T-cell (primary cell): Measurements from ENCODE around the gene MAGEA9B. TPM values are rescaled to one million over a fixed set of nuclear protein-coding genes. Genes with fewer than 3 reads are reported as not detected.
"Not testable (repeated sequence)": the region's sequence is repeated elsewhere in the genome, so short reads cannot be mapped to it uniquely, and the experiment has no call there.

Experiments used
- ATAC-seq, 4 experiments: fragments of 200-7000 bp in 3 of 4; fragments of 150-1000 bp in 1 of 4; cut with Tn5 transposase; replicated peaks in 1 of 4; 1 replicate in 3 of 4; 2 replicates in 1 of 4; pipeline ENCODE4 v1.10.0; 2021; ENCODE audit warnings: moderate library complexity in 3 of 4, mild to moderate bottlenecking in 2 of 4, moderate number of reproducible peaks in 1 of 4
- CTCF ChIA-PET, 2 donors: fragments of 300-600 bp; sonication (Branson Sonifier 250); formaldehyde crosslinking; loops; one replicate each; lab custom pipeline; 2022; ENCODE audit warnings: antibody characterized with exemption in 2 of 2; lab: Charles Lee
- POLR2A ChIA-PET, 2 donors: fragments of 300-600 bp; sonication (Branson Sonifier 250); formaldehyde crosslinking; loops; one replicate each; lab custom pipeline; 2022; ENCODE audit warnings: antibody characterized with exemption in 2 of 2; lab: Charles Lee
- DNase-seq, 35 experiments: peaks; one replicate each; pipeline versions ENCODE4 v3.0.0 to v3.0.0-alpha.2; 2013 to 2023
- H3K27ac ChIP-seq: one replicate; pipeline ENCODE4 v1.5.1; 2013; ENCODE audit warnings: low read length
- H3K27me3 ChIP-seq, 2 experiments: replicated peaks in 1 of 2; 1 replicate in 1 of 2; 2 replicates in 1 of 2; pipeline versions ENCODE4 v1.6.1 to v1.7.0; 2013; ENCODE audit warnings: low read length in 1 of 2, mixed read lengths in 1 of 2; ENCODE audit not compliant: control insufficient read depth in 2 of 2, insufficient read depth in 2 of 2; ENCODE audit errors: extremely low read depth in 1 of 2
- H3K36me3 ChIP-seq, 2 donors: 1 replicate in 1 of 2; 2 replicates in 1 of 2; pipeline versions ENCODE4 v1.6.1 to v1.7.0; 2013; ENCODE audit warnings: low read length in 1 of 2; ENCODE audit not compliant: control insufficient read depth in 2 of 2, insufficient read depth in 1 of 2; ENCODE audit errors: extremely low read depth in 1 of 2
- H3K4me1 ChIP-seq, 2 experiments: 1 replicate in 1 of 2; 2 replicates in 1 of 2; pipeline versions ENCODE4 v1.6.1 to v1.7.0; 2013; ENCODE audit warnings: low read length in 2 of 2, mixed read lengths in 1 of 2; ENCODE audit not compliant: insufficient read depth in 2 of 2, control insufficient read depth in 1 of 2; ENCODE audit errors: extremely low read depth in 1 of 2
- H3K4me3 ChIP-seq, 2 donors: 1 replicate in 1 of 2; 2 replicates in 1 of 2; pipeline versions ENCODE4 v1.5.1 to v1.7.0; 2013; ENCODE audit warnings: mild to moderate bottlenecking in 2 of 2, low read length in 1 of 2, moderate library complexity in 1 of 2; ENCODE audit not compliant: control insufficient read depth in 1 of 2; ENCODE audit errors: extremely low read depth in 1 of 2
- H3K9me3 ChIP-seq: 2 replicates; pipeline ENCODE4 v1.7.0; 2013
- H3K27ac Mint-ChIP-seq, 2 donors: one replicate each; pipeline ENCODE4 v1.8.0; 2020 to 2021; ENCODE audit warnings: mild to moderate bottlenecking in 2 of 2, mixed read lengths in 2 of 2
- H3K27me3 Mint-ChIP-seq, 2 donors: one replicate each; pipeline ENCODE4 v1.8.0; 2021 to 2022; ENCODE audit warnings: mixed read lengths in 2 of 2
- H3K36me3 Mint-ChIP-seq: one replicate; pipeline ENCODE4 v1.8.0; 2021; ENCODE audit warnings: mixed read lengths
- H3K4me1 Mint-ChIP-seq, 3 donors: one replicate each; pipeline ENCODE4 v1.8.0; 2020 to 2022; ENCODE audit warnings: mixed read lengths in 3 of 3, mild to moderate bottlenecking in 1 of 3
- H3K4me3 Mint-ChIP-seq, 3 donors: one replicate each; pipeline ENCODE4 v1.8.0; 2020 to 2022; ENCODE audit warnings: mild to moderate bottlenecking in 3 of 3, mixed read lengths in 3 of 3, moderate library complexity in 3 of 3
- H3K9me3 Mint-ChIP-seq, 3 donors: one replicate each; pipeline ENCODE4 v1.8.0; 2020 to 2022; ENCODE audit warnings: mixed read lengths in 3 of 3
- WGBS: methylation state at CpG from one replicate; pipeline ENCODE4 v1.1.5; 2013; ENCODE audit warnings: missing lambda C conversion rate; ENCODE audit not compliant: insufficient coverage; 5-methylcytosine and 5-hydroxymethylcytosine counted together
- total RNA-seq, 35 experiments: library from RNA in 6 of 35; stranded (reverse) in 6 of 35; fragments of 120-200 nt in 1 of 35; gene quantifications; one replicate each; pipeline versions ENCODE4 v1.2.1 to v1.2.4 and lab custom pipeline; 2013 to 2026

Gene MAGEA9B
- total RNA-seq, 5 donors from 2014 or later (not counting 1 experiment from before 2014, with no cell fraction given) = not detected

DNA sequence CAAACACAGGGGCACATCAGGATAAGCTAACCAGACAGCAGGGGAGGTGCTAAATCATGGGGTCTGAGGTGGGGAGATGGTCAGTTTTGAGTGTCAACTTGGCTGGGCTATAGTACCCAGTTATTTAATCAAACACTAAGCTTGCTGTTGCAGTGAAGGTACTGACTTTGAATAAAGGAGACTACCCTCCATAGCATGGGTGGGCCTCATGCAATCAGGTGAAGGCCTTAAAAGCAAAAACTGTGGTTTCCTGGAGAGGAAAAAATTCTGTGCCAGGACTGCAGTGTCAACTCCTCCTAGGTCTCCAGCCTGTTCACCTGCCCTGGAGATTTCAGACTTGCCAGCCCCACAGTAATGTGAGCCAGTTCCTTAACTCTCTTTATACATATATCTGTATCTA, 20.4 kb upstream of the MAGEA9B start:
- Histone ChIP-seq H3K36me3 (peaks cover 0 to 14% of the 10 kb centered on the region in 2 donors), H3K4me1 (no peaks in the 10 kb centered on the region), H3K9me3 (no peaks in the 10 kb centered on the region), H3K4me3 (no peak overlapping the region), H3K27me3 (no peaks in the 10 kb centered on the region), H3K27ac (no peak overlapping the region)
- Mint-ChIP-seq H3K4me1 (peaks cover 0 to 9% (median 0%) of the 10 kb centered on the region in 3 donors), H3K27me3 (peaks cover 0 to 11% of the 10 kb centered on the region in 2 donors), H3K27ac (no peak overlapping the region), H3K4me3 (no peak overlapping the region), H3K9me3 (no peaks in the 10 kb centered on the region), H3K36me3 (peaks cover 26% of the 10 kb centered on the region)
- ATAC-seq (no peak), DNase-seq (no peak)
- POLR2A ChIA-PET = no interaction called here
- CTCF ChIA-PET = no interaction called here

DNA sequence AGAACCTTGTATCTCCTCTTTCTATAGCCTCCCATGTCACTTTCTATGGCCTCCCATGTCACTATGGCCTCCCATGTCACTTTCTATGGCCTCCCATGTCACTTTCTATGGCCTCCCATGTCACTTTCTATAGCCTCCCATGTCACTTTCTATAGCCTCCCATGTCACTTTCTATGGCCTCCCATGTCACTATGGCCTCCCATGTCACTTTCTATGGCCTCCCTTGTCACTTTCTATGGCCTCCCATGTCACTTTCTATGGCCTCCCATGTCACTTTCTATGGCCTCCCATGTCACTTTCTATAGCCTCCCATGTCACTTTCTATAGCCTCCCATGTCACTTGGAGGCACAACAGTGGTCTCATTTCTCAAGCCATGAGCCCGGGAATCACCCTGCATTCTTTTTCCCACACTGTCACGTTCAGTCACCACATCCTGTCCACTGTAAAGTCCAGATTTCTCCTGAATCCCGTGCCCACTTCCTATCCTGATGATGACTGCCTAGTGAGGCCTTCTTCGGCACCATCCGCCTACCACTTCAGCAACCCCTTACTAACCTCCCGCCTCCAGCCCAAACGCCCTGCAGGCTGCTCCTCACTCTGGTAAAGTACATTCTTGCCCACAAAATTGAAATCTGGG, 18.1 kb upstream of the MAGEA9B start:
- H3K27me3 Mint-ChIP-seq = peaks cover 0 to 11% of the 10 kb centered on the region in 2 donors
- H3K9me3 ChIP-seq, H3K4me3 Mint-ChIP-seq, H3K9me3 Mint-ChIP-seq, H3K27ac Mint-ChIP-seq, CTCF ChIA-PET, H3K4me1 ChIP-seq, H3K4me3 ChIP-seq, H3K4me1 Mint-ChIP-seq, H3K27ac ChIP-seq, ATAC-seq, POLR2A ChIA-PET, DNase-seq, H3K27me3 ChIP-seq: not testable (repeated sequence)
- WGBS = 88% methylated on average over 3 of the region's 7 CpGs
- H3K36me3 ChIP-seq = peaks cover 0 to 14% of the 10 kb centered on the region in 2 donors
- peaks cover 32% of the 10 kb centered on the region for H3K36me3 Mint-ChIP-seq

DNA sequence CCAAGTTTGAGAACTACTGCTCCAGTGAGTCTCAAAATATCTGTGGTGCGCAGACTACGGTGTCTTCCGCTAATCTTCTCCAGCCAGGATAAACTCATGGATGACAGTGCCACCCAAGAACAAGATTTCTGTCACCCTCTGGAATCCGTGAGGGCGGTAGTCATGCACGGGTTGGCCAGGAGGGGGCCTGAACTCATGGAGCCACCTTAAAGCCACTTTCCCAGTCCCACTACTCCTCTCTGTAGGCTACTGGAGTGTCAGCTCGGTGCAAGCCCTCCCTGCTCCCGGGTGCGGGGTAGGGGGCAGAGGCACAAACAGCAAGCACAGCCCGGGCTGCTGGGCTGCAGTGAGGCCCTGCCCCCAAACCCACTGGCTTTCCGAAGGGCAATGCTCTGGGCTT, 11.3 kb upstream of the MAGEA9B start:
- DNase-seq, H3K4me3 Mint-ChIP-seq, H3K9me3 Mint-ChIP-seq, CTCF ChIA-PET, H3K27ac Mint-ChIP-seq, POLR2A ChIA-PET, H3K4me3 ChIP-seq, ATAC-seq, H3K27me3 Mint-ChIP-seq, H3K27me3 ChIP-seq, H3K27ac ChIP-seq, H3K4me1 Mint-ChIP-seq, H3K36me3 ChIP-seq, H3K36me3 Mint-ChIP-seq, H3K4me1 ChIP-seq, H3K9me3 ChIP-seq: not testable (repeated sequence)
- WGBS = no CpG with 5 or more reads among the region's 11 CpGs

DNA sequence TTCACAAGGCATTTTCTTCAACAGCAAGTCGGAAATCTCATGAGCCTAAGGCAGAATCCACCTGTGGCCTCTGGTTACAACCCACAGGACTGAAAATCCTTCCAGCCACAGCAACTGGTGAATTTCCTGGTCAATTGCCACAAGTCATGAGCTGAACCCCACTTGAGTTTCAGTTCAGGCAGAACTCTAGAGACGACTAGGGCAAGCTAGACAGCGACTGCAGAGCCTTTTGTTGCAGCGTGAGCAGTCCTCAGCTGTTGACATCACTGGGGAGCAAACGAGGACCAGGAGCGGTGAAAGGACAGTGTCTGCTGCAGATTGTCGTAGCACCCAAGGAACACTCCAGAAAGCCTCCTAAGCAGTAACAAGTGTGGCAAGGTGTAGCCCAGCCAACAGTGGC, 8.7 kb upstream of the MAGEA9B start:
- H3K9me3 ChIP-seq, H3K4me3 ChIP-seq, DNase-seq, H3K4me1 Mint-ChIP-seq, H3K4me1 ChIP-seq, H3K36me3 Mint-ChIP-seq, H3K4me3 Mint-ChIP-seq, ATAC-seq, H3K9me3 Mint-ChIP-seq, CTCF ChIA-PET, H3K27ac ChIP-seq, H3K27me3 ChIP-seq, H3K27me3 Mint-ChIP-seq, H3K36me3 ChIP-seq, H3K27ac Mint-ChIP-seq, POLR2A ChIA-PET: not testable (repeated sequence)
- WGBS = no CpG with 5 or more reads among the region's 7 CpGs

DNA sequence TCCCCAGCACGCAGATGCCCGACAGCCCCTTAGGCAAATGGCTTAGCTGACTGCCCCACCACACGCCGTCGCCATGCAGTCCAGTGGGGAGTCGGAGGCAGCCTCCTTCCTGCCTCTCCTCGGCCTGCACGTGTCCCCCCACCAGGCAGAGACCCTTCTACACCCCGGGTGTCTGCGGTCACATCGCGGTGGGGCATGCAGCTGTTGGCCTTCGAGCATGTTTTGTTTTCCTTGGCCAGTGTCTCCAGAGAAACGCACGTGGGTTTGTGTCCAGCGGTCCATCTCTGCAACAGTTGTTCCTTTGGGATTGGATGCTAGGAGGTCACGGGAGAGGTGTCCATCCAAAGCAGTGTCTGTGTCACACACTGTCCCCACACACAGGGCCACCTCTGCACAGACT, 8.0 kb upstream of the MAGEA9B start, which contains the start of gene HSFX2:
Gene HSFX2, minus strand, starts transcription at position 101 of the 400 bp plus-strand sequence. CDS start 614 bp downstream, outside the sequence.
- POLR2A ChIA-PET, H3K4me3 Mint-ChIP-seq, ATAC-seq, H3K9me3 ChIP-seq, H3K4me1 Mint-ChIP-seq, H3K27ac Mint-ChIP-seq, H3K4me1 ChIP-seq, H3K27me3 Mint-ChIP-seq, H3K27me3 ChIP-seq, CTCF ChIA-PET, H3K9me3 Mint-ChIP-seq, DNase-seq, H3K36me3 Mint-ChIP-seq, H3K4me3 ChIP-seq, H3K36me3 ChIP-seq, H3K27ac ChIP-seq: not testable (repeated sequence)
- WGBS = no CpG with 5 or more reads among the region's 17 CpGs

DNA sequence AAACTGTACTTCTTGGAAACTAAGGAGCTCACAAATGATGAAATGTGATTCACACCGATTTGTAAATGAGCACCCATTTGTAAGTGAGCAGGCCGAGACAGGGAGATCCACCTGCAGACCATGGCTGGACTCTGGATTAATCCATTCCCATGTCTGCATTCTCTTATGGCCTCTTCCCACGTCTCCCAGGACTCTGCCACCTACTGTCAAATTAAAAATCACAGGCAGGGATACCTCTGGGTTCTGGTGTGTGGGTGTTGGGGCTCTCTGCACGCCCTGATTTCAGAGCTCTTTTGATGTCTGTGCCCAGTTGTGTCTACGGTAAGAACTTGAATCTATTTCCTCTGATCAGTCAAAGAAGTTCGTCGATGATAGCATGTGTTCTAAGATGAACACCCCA, 3.7 kb upstream of the MAGEA9B start:
- H3K4me1 Mint-ChIP-seq, H3K4me1 ChIP-seq, POLR2A ChIA-PET, H3K9me3 Mint-ChIP-seq, H3K27ac Mint-ChIP-seq, H3K36me3 ChIP-seq, H3K27me3 Mint-ChIP-seq, H3K27ac ChIP-seq, H3K4me3 ChIP-seq, H3K36me3 Mint-ChIP-seq, H3K9me3 ChIP-seq, CTCF ChIA-PET, H3K4me3 Mint-ChIP-seq, ATAC-seq, H3K27me3 ChIP-seq, DNase-seq: not testable (repeated sequence)
- no CpG with 5 or more reads among the region's 7 CpGs for WGBS

DNA sequence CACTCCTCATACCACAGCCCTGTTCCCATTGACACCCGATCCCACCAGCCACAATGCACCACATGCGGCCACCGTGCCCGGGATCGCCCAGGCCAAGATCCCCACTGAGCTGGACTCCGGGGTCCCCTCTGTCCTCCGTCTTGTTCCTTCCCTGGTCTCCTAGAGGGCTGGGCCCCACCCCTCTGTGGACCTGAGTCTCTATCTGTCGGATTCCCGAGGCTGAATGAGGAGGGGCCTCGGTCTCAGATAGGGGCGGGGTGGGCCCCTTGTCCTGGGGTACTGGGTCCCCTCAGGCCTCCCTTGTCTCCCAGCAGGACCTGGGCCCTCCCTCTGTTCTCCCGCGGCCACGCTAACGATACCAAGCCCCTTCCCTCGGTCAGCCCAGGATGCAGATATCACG, 1.6 kb downstream of the MAGEA9B start:
- H3K4me1 ChIP-seq, ATAC-seq, CTCF ChIA-PET, H3K27ac Mint-ChIP-seq, H3K27me3 ChIP-seq, H3K27me3 Mint-ChIP-seq, H3K9me3 ChIP-seq, H3K36me3 Mint-ChIP-seq, H3K4me3 ChIP-seq, H3K4me1 Mint-ChIP-seq, H3K4me3 Mint-ChIP-seq, DNase-seq, H3K36me3 ChIP-seq, H3K27ac ChIP-seq, H3K9me3 Mint-ChIP-seq, POLR2A ChIA-PET: not testable (repeated sequence)
- no CpG with 5 or more reads among the region's 17 CpGs for WGBS
